Measurements from ENCODE around the gene APOO.
A peak's percentile ranks its signal among the peaks of the same experiment; 100 is the strongest.

APOO gene

DNA sequence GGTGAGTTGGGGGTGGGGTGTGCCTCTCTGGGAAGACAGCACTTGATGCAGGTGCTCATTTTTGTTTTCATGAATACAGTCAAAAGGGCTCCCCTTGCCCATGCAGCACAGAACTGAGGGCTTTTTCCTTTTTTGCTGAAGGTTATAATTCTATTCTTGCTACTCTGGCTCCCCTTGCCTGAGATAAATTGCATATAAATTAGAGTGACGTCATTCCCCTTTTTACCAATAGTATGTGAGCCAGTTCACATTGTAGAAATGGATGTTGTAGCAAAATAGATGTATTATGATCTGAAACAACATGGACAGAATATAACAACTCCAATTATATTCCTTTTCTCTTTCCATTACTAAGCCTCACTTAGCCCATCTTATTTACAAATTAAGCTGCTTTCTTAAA, 28.4 kb upstream of the APOO start:
- Histone ChIP-seq H3K4me3 (ENCODE audit: insufficient read depth, low read depth, low read length) (no peak overlapping the region), H3K4me1 (ENCODE audit: control insufficient read depth, insufficient read depth, low read length) (no peaks in the 10 kb centered on the region), H3K27ac (ENCODE audit: insufficient read depth, low read depth, low read length, poor library complexity, severe bottlenecking) (no peak overlapping the region), H3K36me3 (ENCODE audit: control insufficient read depth, insufficient read depth, low read length) (no peaks in the 10 kb centered on the region), H3K27me3 (ENCODE audit: control insufficient read depth, insufficient read depth, low read length, poor library complexity, severe bottlenecking) (no peaks in the 10 kb centered on the region), H3K9me3 (ENCODE audit: control insufficient read depth, low read length) (no peaks in the 10 kb centered on the region)
- no CpG with 5 or more reads among the region's 1 CpG for WGBS, 2 experiments

DNA sequence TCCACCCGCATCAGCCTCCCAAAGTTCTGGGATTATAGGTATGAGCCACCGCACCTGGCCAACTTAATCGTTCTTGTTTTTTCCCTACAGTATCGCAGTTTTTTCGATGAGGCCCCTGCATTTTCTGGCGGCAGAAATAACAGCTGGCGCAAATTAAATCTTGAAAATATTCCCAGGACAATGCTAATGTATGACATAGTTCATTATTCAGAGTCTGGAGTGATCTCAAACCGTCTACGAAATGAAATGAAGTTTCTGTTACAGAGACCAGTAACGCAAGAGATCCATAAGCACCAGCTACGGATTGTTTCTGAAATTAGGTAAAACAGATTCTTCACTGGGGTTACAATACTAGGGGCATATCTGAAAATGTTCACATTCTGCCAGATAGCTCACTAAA, 27.4 kb upstream of the APOO start:
- no peak overlapping the region for H3K4me3 ChIP-seq (ENCODE audit: insufficient read depth, low read depth, low read length)
- H3K4me1 ChIP-seq (ENCODE audit: control insufficient read depth, insufficient read depth, low read length), result no peaks in the 10 kb centered on the region
- H3K36me3 ChIP-seq (ENCODE audit: control insufficient read depth, insufficient read depth, low read length), result no peaks in the 10 kb centered on the region
- no peak overlapping the region for H3K27ac ChIP-seq (ENCODE audit: insufficient read depth, low read depth, low read length, poor library complexity, severe bottlenecking)
- no peaks in the 10 kb centered on the region for H3K27me3 ChIP-seq (ENCODE audit: control insufficient read depth, insufficient read depth, low read length, poor library complexity, severe bottlenecking)
- WGBS, 2 experiments, result 92 to 98% methylated on average over 11 of the region's 11 CpGs
- H3K9me3 ChIP-seq (ENCODE audit: control insufficient read depth, low read length), result no peaks in the 10 kb centered on the region

DNA sequence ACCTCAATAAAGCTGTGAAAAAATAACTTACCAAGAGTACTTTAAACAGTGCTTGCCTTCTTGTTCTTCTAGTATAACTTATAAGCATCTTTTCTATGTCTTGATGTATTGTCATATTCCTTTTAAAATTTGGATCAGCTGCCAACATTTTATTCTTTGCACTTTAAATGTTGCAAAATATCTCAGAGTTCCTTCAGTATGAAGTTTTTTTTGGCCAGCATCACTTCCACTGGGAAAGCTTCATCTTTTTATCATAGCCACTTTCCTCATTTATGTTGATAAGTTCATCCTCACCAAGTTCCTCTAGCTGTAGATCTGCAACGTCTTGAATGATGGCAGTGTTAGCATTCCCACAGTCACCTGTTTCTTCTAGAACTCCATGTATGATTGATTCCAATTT, 24.3 kb upstream of the APOO start:
- no peaks in the 10 kb centered on the region for H3K36me3 ChIP-seq (ENCODE audit: control insufficient read depth, insufficient read depth, low read length)
- 70 to 73% methylated on average over 1 of the region's 1 CpG for WGBS, 2 experiments
- H3K4me1 ChIP-seq (ENCODE audit: control insufficient read depth, insufficient read depth, low read length), result no peaks in the 10 kb centered on the region
- no peak overlapping the region for H3K4me3 ChIP-seq (ENCODE audit: insufficient read depth, low read depth, low read length)
- no peak overlapping the region for H3K27ac ChIP-seq (ENCODE audit: insufficient read depth, low read depth, low read length, poor library complexity, severe bottlenecking)
- no peaks in the 10 kb centered on the region for H3K9me3 ChIP-seq (ENCODE audit: control insufficient read depth, low read length)
- no peaks in the 10 kb centered on the region for H3K27me3 ChIP-seq (ENCODE audit: control insufficient read depth, insufficient read depth, low read length, poor library complexity, severe bottlenecking)

DNA sequence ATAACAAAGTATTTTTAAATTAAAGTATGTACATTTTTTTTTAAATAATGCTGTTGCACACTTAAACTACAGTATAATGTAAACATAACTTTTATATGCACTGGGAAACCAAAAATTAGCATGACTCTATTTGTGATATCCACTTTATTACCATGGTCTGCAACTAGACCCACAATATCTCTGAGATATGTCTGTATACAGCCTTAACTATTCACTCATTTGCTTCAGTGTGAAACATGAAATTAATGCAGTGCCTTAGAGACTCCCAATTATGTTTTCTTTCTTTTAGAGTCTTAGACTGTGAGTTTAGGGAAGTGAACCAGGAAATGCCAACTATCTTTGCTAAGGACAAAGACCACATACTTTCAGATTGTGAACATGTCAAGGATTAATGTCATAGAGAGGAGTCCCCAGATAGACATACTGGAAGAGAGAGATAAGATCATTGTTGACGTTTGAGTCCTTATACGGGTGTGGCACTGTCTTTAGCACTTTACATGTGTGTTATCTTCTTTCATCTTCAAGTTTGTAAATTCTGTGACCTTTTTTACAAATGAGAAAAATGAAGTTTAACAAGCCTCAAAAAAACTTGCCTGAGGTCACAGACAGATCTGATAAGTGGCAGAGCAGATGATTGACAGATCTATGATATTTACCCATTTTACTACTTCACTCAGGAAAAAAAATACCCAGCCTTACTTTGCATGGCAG, 23.3 kb upstream of the APOO start:
- Histone ChIP-seq H3K4me3 (ENCODE audit: insufficient read depth, low read depth, low read length) (no peak overlapping the region), H3K27me3 (ENCODE audit: control insufficient read depth, insufficient read depth, low read length, poor library complexity, severe bottlenecking) (no peaks in the 10 kb centered on the region), H3K4me1 (ENCODE audit: control insufficient read depth, insufficient read depth, low read length) (no peaks in the 10 kb centered on the region), H3K27ac (ENCODE audit: insufficient read depth, low read depth, low read length, poor library complexity, severe bottlenecking) (no peak overlapping the region), H3K9me3 (ENCODE audit: control insufficient read depth, low read length) (no peaks in the 10 kb centered on the region), H3K36me3 (ENCODE audit: control insufficient read depth, insufficient read depth, low read length) (no peaks in the 10 kb centered on the region)
- WGBS, 2 experiments, result 92% methylated on average over 2 of the region's 2 CpGs; no CpG with 5 or more reads in 1 of the 2 experiments

DNA sequence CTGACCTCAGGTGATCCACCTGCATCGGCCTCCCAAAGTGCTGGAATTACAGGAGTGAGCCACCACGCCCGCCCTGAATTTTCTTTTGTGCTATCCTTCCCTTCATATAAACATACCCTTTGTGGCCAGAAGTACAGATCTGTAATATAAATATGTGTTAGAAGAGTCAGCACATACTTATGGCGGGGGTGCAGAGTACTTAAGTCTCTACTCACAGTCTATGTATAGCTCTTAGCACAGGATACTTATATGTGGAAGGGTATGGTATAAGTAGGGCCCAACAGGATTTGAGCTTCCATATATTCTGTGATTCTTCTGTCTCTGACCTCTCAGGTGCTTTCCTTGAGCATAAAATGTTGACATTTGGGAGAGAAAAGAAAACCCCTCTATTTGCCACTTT, 18.3 kb upstream of the APOO start:
- Histone ChIP-seq H3K36me3 (ENCODE audit: control insufficient read depth, insufficient read depth, low read length) (no peaks in the 10 kb centered on the region), H3K4me3 (ENCODE audit: insufficient read depth, low read depth, low read length) (no peak overlapping the region), H3K9me3 (ENCODE audit: control insufficient read depth, low read length) (no peaks in the 10 kb centered on the region), H3K27me3 (ENCODE audit: control insufficient read depth, insufficient read depth, low read length, poor library complexity, severe bottlenecking) (no peaks in the 10 kb centered on the region), H3K27ac (ENCODE audit: insufficient read depth, low read depth, low read length, poor library complexity, severe bottlenecking) (no peak overlapping the region), H3K4me1 (ENCODE audit: control insufficient read depth, insufficient read depth, low read length) (no peaks in the 10 kb centered on the region)
- WGBS, 2 experiments, result 96 to 100% methylated on average over 2 to 4 of the region's 4 CpGs

DNA sequence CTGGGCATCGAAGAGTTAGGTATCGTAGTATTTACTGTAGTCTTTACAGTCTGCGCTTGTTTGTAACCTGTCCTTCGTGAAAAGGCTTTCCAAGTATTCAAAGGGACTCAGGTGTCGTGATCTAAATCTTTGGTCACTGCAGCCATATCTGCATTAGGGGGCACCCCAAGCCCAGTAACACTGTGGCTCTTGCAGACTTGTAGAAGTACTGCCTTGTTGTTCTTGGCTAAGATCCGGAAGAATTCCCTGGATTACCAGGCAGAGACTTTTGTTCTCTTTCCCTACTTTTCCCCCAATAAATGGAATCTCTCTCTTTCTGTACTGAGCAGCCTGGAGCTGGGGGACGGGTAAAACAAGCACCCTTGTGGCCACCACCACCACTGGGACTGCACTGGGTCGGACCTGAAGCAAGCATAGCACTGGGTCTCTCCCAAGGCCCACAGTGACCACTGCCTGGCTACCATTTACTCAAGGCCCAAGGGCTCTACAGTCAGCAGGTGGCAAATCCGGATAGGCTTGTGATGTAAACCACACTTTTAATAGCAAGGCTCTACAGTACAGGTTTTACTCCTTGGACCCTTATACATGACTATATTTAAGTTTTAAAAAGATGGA, 12.1 kb upstream of the APOO start:
- Histone ChIP-seq H3K36me3 (ENCODE audit: control insufficient read depth, insufficient read depth, low read length) (no peaks in the 10 kb centered on the region), H3K27me3 (ENCODE audit: control insufficient read depth, insufficient read depth, low read length, poor library complexity, severe bottlenecking) (no peaks in the 10 kb centered on the region), H3K9me3 (ENCODE audit: control insufficient read depth, low read length) (no peaks in the 10 kb centered on the region), H3K27ac (ENCODE audit: insufficient read depth, low read depth, low read length, poor library complexity, severe bottlenecking) (no peak overlapping the region), H3K4me1 (ENCODE audit: control insufficient read depth, insufficient read depth, low read length) (no peaks in the 10 kb centered on the region), H3K4me3 (ENCODE audit: insufficient read depth, low read depth, low read length) (no peak overlapping the region)
- WGBS, 2 experiments, result 61 to 65% methylated on average over 9 of the region's 9 CpGs

DNA sequence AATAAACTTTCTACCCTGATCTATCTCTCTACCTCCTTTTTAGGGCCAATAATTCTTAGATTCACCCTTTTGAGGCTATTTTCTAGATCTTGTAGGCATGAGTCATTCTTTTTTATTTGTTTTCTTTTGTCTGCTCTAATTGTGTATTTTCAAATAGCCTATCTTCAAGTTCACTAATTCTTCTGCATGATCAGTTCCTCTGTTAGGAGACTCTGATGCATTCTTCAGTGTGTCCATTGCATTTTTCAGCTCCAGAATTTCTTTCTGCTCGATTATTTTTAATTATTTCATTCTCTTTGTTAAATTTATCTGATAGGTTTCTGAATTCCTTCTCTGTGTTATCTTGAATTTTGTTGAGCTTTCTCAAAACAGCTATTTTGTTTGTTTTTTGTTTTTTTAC, 11.4 kb upstream of the APOO start:
- no CpG with 5 or more reads among the region's 1 CpG for WGBS, 2 experiments
- H3K27ac ChIP-seq (ENCODE audit: insufficient read depth, low read depth, low read length, poor library complexity, severe bottlenecking), result no peak overlapping the region
- no peak overlapping the region for H3K4me3 ChIP-seq (ENCODE audit: insufficient read depth, low read depth, low read length)
- H3K36me3 ChIP-seq (ENCODE audit: control insufficient read depth, insufficient read depth, low read length), result no peaks in the 10 kb centered on the region
- no peaks in the 10 kb centered on the region for H3K4me1 ChIP-seq (ENCODE audit: control insufficient read depth, insufficient read depth, low read length)
- no peaks in the 10 kb centered on the region for H3K9me3 ChIP-seq (ENCODE audit: control insufficient read depth, low read length)
- H3K27me3 ChIP-seq (ENCODE audit: control insufficient read depth, insufficient read depth, low read length, poor library complexity, severe bottlenecking), result no peaks in the 10 kb centered on the region

DNA sequence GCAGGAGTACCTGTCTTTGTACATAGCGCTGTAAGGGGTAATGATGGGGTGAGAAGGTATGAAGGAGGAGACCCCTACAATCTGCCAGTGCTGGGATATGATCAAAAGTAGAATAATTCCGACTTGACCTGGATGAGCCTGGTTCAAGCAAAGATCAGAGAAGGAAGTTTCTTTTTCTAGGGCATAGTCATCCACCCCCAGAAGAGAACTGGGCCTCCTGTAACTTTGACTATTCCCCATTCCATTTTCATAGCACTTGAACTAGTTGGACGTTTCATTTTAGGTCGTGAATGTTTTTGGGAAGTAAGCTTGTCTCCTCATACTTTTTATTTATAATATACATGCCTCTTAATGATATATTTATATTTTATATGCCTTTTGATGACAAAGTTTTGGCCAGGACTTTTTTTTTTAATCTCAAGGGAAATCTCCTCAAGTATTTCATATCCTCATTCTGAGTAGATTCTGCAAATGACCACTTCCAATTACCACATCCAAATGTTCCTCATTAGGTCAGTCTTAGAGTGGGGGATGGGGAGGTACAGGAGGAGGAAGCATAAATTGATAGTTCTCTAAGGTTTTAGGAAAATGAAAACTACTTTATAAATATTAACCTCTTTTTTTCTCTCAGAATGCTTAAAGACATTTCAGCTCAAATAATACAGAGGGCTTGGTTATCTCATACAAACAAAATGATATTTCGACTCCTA, 3.5 kb upstream of the APOO start:
- Histone ChIP-seq H3K9me3 (ENCODE audit: control insufficient read depth, low read length) (no peaks in the 10 kb centered on the region), H3K4me3 (ENCODE audit: insufficient read depth, low read depth, low read length) (no peak overlapping the region), H3K27me3 (ENCODE audit: control insufficient read depth, insufficient read depth, low read length, poor library complexity, severe bottlenecking) (no peaks in the 10 kb centered on the region), H3K27ac (ENCODE audit: insufficient read depth, low read depth, low read length, poor library complexity, severe bottlenecking) (no peak overlapping the region), H3K4me1 (ENCODE audit: control insufficient read depth, insufficient read depth, low read length) (no peaks in the 10 kb centered on the region), H3K36me3 (ENCODE audit: control insufficient read depth, insufficient read depth, low read length) (no peaks in the 10 kb centered on the region)
- WGBS, 2 experiments, result 83 to 100% methylated on average over 2 of the region's 5 CpGs

DNA sequence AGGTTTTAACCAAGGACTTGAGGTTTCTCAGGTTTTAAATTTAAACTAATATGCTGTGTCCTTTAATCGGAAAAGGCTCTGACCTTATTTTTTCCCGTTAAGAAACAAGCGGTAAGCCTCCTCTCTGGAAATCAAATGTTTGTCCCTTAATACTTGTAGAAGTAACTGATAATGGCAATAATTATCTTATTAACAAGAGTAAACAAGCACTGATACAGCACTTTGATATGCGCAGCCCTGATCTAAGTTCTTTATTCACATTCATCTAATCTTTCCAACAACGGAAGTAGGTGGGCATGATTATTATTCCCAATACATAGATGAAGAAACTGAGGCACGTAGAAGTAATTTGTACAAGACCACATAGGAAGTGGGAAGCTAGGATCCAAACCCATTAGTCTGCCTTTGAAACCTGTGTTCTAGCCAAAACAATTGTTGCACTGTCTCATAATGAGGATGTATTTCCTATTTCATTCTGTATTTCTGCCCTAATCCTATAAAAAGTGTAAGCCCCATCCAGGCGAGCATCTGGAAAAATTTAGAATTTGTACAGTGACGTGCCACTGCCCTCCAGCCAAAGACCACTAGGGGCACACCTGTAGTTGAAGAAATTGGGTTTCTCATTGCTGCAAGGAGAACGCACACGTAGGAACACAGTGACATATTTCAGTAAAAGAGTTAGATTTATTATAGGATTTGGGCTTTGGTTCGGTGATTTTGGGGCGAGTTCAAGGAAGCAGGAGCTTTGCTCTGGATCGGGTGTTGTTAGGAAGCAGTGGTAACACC, 674 bp upstream of the APOO start:
- H3K4me3 ChIP-seq (ENCODE audit: insufficient read depth, low read depth, low read length), result peak overlapping the region; percentile 18

DNA sequence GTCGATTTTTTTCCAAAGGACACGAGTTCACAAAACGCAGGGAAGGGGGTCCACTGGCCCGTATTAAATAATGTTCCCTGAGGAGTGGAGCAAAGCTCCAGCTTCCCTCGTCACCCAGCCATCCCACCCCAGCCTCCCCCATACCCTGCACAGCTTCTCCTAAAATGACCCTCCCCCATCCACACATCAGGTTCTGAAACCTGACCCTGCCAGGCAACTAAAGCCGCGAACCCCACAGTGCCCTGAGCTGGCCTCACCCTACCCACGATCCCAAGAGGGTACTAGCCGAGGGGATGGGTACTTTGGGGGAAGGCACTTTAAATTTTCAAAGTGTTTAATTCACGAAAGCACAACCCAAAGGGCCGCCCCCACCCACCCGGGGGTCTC, 634 bp downstream of the APOO start:
- Histone ChIP-seq H3K27ac (ENCODE audit: insufficient read depth, low read depth, low read length, poor library complexity, severe bottlenecking) (peak overlapping the region; percentile 64), H3K27me3 (ENCODE audit: control insufficient read depth, insufficient read depth, low read length, poor library complexity, severe bottlenecking) (no peaks in the 10 kb centered on the region)

More for the DNA sequence above, 674 bp upstream of the APOO start:
- Histone ChIP-seq H3K4me1 (ENCODE audit: control insufficient read depth, insufficient read depth, low read length) (no peaks in the 10 kb centered on the region), H3K9me3 (ENCODE audit: control insufficient read depth, low read length) (no peaks in the 10 kb centered on the region), H3K36me3 (ENCODE audit: control insufficient read depth, insufficient read depth, low read length) (no peaks in the 10 kb centered on the region), H3K27me3 (ENCODE audit: control insufficient read depth, insufficient read depth, low read length, poor library complexity, severe bottlenecking) (no peaks in the 10 kb centered on the region), H3K27ac (ENCODE audit: insufficient read depth, low read depth, low read length, poor library complexity, severe bottlenecking) (peak overlapping the region; percentile 81)
- WGBS, 2 experiments, result 64 to 83% methylated on average over 8 to 11 of the region's 13 CpGs

More for the DNA sequence above, 634 bp downstream of the APOO start:
- Histone ChIP-seq H3K9me3 (ENCODE audit: control insufficient read depth, low read length) (no peaks in the 10 kb centered on the region), H3K36me3 (ENCODE audit: control insufficient read depth, insufficient read depth, low read length) (no peaks in the 10 kb centered on the region), H3K4me3 (ENCODE audit: insufficient read depth, low read depth, low read length) (peak overlapping the region; percentile 65), H3K4me1 (ENCODE audit: control insufficient read depth, insufficient read depth, low read length) (no peaks in the 10 kb centered on the region)
- WGBS, 2 experiments, result 0% methylated on average over 9 to 12 of the region's 12 CpGs
